Astrocyte (in vitro differentiated cells and primary cell): Measurements from ENCODE around the gene ZNF407. TPM values are rescaled to one million over a fixed set of nuclear protein-coding genes. Genes with fewer than 3 reads are reported as not detected.

ENCODE experiments used
- DNase-seq: peaks from one replicate; pipeline ENCODE4 v3.0.0-alpha.2; 2010; ENCODE audit warnings: low read depth
- FAIRE-seq: peaks from 2 replicates; lab custom pipeline; 2011; peaks lifted over from hg19 to GRCh38; lab: Jason Lieb, UNC
- H2AFZ ChIP-seq: 2 replicates; pipeline ENCODE4 v1.6.0; 2012; ENCODE audit warnings: low read depth, low read length, inconsistent platforms
- H3K27ac ChIP-seq: 2 replicates; pipeline ENCODE4 v1.5.1; 2011; ENCODE audit warnings: low read depth, low read length, inconsistent platforms
- H3K27me3 ChIP-seq: 2 replicates; pipeline ENCODE4 v1.6.0; 2011; ENCODE audit warnings: low read length, inconsistent platforms; ENCODE audit not compliant: insufficient read depth
- H3K36me3 ChIP-seq: 2 replicates; pipeline ENCODE4 v1.5.1; 2011; ENCODE audit warnings: low read length, inconsistent platforms; ENCODE audit not compliant: insufficient read depth
- H3K4me1 ChIP-seq: 2 replicates; pipeline ENCODE4 v1.5.1; 2011; ENCODE audit warnings: low read length, inconsistent platforms; ENCODE audit not compliant: insufficient read depth
- H3K4me2 ChIP-seq: 2 replicates; pipeline ENCODE4 v1.6.0; 2012; ENCODE audit warnings: low read length, inconsistent platforms
- H3K4me3 ChIP-seq: 2 replicates; pipeline ENCODE4 v1.5.1; 2011; ENCODE audit warnings: low read depth, mild to moderate bottlenecking, low read length, inconsistent platforms; ENCODE audit not compliant: insufficient read depth
- H3K79me2 ChIP-seq: 2 replicates; pipeline ENCODE4 v1.6.0; 2012; ENCODE audit warnings: mild to moderate bottlenecking, low read length, inconsistent platforms; ENCODE audit not compliant: insufficient read depth
- H3K9ac ChIP-seq: 2 replicates; pipeline ENCODE4 v1.6.0; 2012; ENCODE audit warnings: mild to moderate bottlenecking, low read length, inconsistent platforms
- H3K9me3 ChIP-seq: 2 replicates; pipeline ENCODE4 v1.5.1; 2012; ENCODE audit warnings: low read depth, mild to moderate bottlenecking, low read length, inconsistent platforms; ENCODE audit not compliant: insufficient read depth
- H4K20me1 ChIP-seq: 2 replicates; pipeline ENCODE4 v1.6.0; 2012; ENCODE audit warnings: low read length, inconsistent platforms; ENCODE audit not compliant: insufficient read depth
- H3K27ac Mint-ChIP-seq: one replicate; pipeline ENCODE4 v1.8.0; 2021; ENCODE audit warnings: mild to moderate bottlenecking, mixed read lengths; ENCODE audit not compliant: unreplicated experiment
- H3K27me3 Mint-ChIP-seq: one replicate; pipeline ENCODE4 v1.8.0; 2021; ENCODE audit warnings: low read depth, mixed read lengths; ENCODE audit not compliant: unreplicated experiment
- H3K36me3 Mint-ChIP-seq: one replicate; pipeline ENCODE4 v1.8.0; 2021; ENCODE audit warnings: low read depth, mixed read lengths; ENCODE audit not compliant: unreplicated experiment
- H3K4me1 Mint-ChIP-seq: one replicate; pipeline ENCODE4 v1.8.0; 2021; ENCODE audit warnings: low read depth, mixed read lengths; ENCODE audit not compliant: unreplicated experiment
- H3K4me3 Mint-ChIP-seq: one replicate; pipeline ENCODE4 v1.8.0; 2021; ENCODE audit warnings: mild to moderate bottlenecking, moderate library complexity, mixed read lengths; ENCODE audit not compliant: unreplicated experiment
- H3K9me3 Mint-ChIP-seq: one replicate; pipeline ENCODE4 v1.8.0; 2021; ENCODE audit warnings: mild to moderate bottlenecking, mixed read lengths; ENCODE audit not compliant: unreplicated experiment
- EZH2 ChIP-seq: IDR thresholded peaks from 2 replicates; pipeline ENCODE4 v1.6.1; 2012; ENCODE audit warnings: mild to moderate bottlenecking, low read length, inconsistent platforms; ENCODE audit not compliant: insufficient read depth
- total RNA-seq: library from RNA; stranded (reverse); gene quantifications from 2 replicates; pipeline ENCODE4 v1.2.1, GENCODE V29; 2021
- TF ChIP-seq, protein P1 (sequence below): IDR thresholded peaks from 2 replicates; pipeline ENCODE4 v1.5.1; 2011; ENCODE audit warnings: low read depth, mild to moderate bottlenecking, inconsistent platforms, low read length, moderate library complexity; ENCODE audit not compliant: insufficient read depth

Gene ZNF407
- total RNA-seq, 1 donor from 2014 or later, result 13.8 TPM

DNA sequence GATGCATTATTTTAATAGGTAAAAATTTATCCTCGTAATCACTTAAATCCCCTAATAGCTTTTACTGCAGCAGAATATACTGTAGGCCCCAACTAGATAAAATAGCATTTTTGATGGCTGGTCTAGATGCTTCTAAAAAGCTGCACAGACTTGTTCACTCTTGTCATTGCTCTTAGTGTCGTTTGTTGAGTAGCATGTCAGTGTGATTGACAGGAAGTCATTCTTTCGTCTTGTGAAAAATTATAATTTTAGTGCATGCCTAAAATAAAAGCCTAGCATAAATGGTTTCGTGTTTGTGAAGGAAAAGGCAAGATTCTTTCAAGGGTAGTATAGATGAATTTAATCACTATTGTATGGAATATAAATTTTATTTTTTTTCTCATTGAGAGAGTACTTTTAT is 336.3 kb downstream of the ZNF407 start:
- no peaks in the 10 kb centered on the region for H3K36me3 Mint-ChIP-seq
- H3K4me3 ChIP-seq, result no peak overlapping the region
- no peak overlapping the region for H2AFZ ChIP-seq
- H3K27ac ChIP-seq, result no peak overlapping the region
- H4K20me1 ChIP-seq, result no peaks in the 10 kb centered on the region
- H3K27me3 ChIP-seq, result no peaks in the 10 kb centered on the region
- H3K4me3 Mint-ChIP-seq, result no peak overlapping the region
- peak; percentile 71 for FAIRE-seq
- H3K27me3 Mint-ChIP-seq, result no peaks in the 10 kb centered on the region
- DNase-seq, result no peak
- no peaks in the 10 kb centered on the region for H3K79me2 ChIP-seq
- peaks cover 2% of the 10 kb centered on the region for H3K4me1 Mint-ChIP-seq
- no peak overlapping the region for H3K4me2 ChIP-seq
- H3K27ac Mint-ChIP-seq, result no peak overlapping the region
- no peaks in the 10 kb centered on the region for H3K9me3 ChIP-seq
- no peak overlapping the region for H3K9ac ChIP-seq
- H3K36me3 ChIP-seq, result no peaks in the 10 kb centered on the region
- H3K4me1 ChIP-seq, result no peaks in the 10 kb centered on the region
- TF ChIP-seq, protein P1, sequence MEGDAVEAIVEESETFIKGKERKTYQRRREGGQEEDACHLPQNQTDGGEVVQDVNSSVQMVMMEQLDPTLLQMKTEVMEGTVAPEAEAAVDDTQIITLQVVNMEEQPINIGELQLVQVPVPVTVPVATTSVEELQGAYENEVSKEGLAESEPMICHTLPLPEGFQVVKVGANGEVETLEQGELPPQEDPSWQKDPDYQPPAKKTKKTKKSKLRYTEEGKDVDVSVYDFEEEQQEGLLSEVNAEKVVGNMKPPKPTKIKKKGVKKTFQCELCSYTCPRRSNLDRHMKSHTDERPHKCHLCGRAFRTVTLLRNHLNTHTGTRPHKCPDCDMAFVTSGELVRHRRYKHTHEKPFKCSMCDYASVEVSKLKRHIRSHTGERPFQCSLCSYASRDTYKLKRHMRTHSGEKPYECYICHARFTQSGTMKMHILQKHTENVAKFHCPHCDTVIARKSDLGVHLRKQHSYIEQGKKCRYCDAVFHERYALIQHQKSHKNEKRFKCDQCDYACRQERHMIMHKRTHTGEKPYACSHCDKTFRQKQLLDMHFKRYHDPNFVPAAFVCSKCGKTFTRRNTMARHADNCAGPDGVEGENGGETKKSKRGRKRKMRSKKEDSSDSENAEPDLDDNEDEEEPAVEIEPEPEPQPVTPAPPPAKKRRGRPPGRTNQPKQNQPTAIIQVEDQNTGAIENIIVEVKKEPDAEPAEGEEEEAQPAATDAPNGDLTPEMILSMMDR, result no peak
- TF ChIP-seq EZH2, result no peak
- no peaks in the 10 kb centered on the region for H3K9me3 Mint-ChIP-seq

DNA sequence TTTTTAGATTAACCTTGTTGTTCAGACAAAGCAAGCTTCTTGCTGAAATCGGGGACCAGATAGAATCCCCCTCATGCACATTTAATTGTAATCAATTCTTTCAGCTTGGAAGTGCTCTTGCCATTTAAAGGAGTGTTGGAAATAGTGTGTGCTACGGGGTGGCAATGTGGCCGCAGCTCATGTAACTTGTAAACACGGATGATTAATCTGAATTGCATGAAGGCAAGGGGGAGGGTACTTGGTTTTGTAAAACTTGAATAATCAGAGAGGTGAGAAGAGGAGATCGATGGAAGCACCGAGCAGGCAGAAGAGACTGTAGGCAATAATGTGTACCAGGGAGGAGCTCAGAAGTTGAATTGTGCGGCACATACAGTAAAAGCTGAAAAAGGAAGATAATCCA is 337.8 kb downstream of the ZNF407 start:
- H3K36me3 Mint-ChIP-seq, result peaks cover 4% of the 10 kb centered on the region
- no peak overlapping the region for H3K27ac ChIP-seq
- H3K4me1 Mint-ChIP-seq, result peaks cover 2% of the 10 kb centered on the region
- FAIRE-seq, result no peak
- peak overlapping the region; percentile 17 for H3K4me2 ChIP-seq
- no peaks in the 10 kb centered on the region for H3K36me3 ChIP-seq
- H3K9ac ChIP-seq, result no peak overlapping the region
- no peaks in the 10 kb centered on the region for H3K9me3 Mint-ChIP-seq
- H2AFZ ChIP-seq, result no peak overlapping the region
- no peak overlapping the region for H3K27ac Mint-ChIP-seq
- no peak overlapping the region for H3K4me3 Mint-ChIP-seq
- no peak for TF ChIP-seq EZH2
- TF ChIP-seq, protein P1, result no peak
- no peaks in the 10 kb centered on the region for H3K79me2 ChIP-seq
- H4K20me1 ChIP-seq, result no peaks in the 10 kb centered on the region
- H3K27me3 ChIP-seq, result no peaks in the 10 kb centered on the region
- no peaks in the 10 kb centered on the region for H3K9me3 ChIP-seq
- DNase-seq, result peak; percentile 12
- H3K4me3 ChIP-seq, result no peak overlapping the region
- no peaks in the 10 kb centered on the region for H3K27me3 Mint-ChIP-seq
- no peaks in the 10 kb centered on the region for H3K4me1 ChIP-seq

DNA sequence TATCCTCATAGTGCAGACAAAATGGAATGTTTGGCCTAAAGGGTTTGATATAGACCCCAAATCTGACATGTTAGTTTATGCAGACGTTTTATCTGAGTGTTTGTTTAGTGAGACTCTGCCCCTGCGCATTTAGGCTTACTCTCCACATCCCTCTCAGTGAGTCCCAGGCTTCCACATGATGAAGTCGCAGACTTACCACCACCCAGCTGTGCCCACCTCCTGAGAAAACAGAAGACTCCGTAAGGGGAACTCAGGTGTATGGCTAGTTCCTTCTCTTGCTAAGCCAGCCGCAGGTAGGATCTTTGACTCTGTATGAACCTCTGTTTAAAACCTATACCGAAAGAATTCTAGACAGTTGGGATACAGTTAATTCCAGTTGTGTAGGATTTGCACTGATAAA is 338.7 kb downstream of the ZNF407 start:
- Histone ChIP-seq H3K9me3 (no peaks in the 10 kb centered on the region), H3K4me1 (no peaks in the 10 kb centered on the region), H3K27ac (no peak overlapping the region), H3K79me2 (no peaks in the 10 kb centered on the region), H3K27me3 (no peaks in the 10 kb centered on the region), H3K4me2 (no peak overlapping the region), H3K4me3 (no peak overlapping the region), H3K9ac (no peak overlapping the region), H2AFZ (no peak overlapping the region), H4K20me1 (no peaks in the 10 kb centered on the region), H3K36me3 (no peaks in the 10 kb centered on the region)
- Mint-ChIP-seq H3K27me3 (peaks cover 3% of the 10 kb centered on the region), H3K4me1 (no peaks in the 10 kb centered on the region), H3K9me3 (no peaks in the 10 kb centered on the region), H3K36me3 (peaks cover 4% of the 10 kb centered on the region), H3K4me3 (no peak overlapping the region), H3K27ac (no peak overlapping the region)
- no peak for FAIRE-seq
- DNase-seq, result no peak
- TF ChIP-seq, protein P1, result no peak
- TF ChIP-seq EZH2, result no peak
